Measurements from ENCODE around the gene RUFY1.

The RUFY1 gene

GRCh38 chr5:179599100-179599499 is 48.7 kb downstream of the RUFY1 start:
- no peaks in the 10 kb centered on the region for H3K27me3 ChIP-seq (ENCODE audit: insufficient read depth, insufficient read length)
- no peaks in the 10 kb centered on the region for H3K9me3 ChIP-seq (ENCODE audit: insufficient read depth, low read length)
- DNase-seq (ENCODE audit: low read depth, low spot score), result no peak
- H3K36me3 ChIP-seq (ENCODE audit: insufficient read depth, insufficient read length, low read length), result peaks cover 67% of the 10 kb centered on the region
- H3K4me1 ChIP-seq (ENCODE audit: insufficient read depth, insufficient read length), result no peaks in the 10 kb centered on the region
- TF ChIP-seq ZNF274 (IDR thresholded peaks at IDR 0.05; ENCODE audit: low read depth, low read length), result no peak
- no peak overlapping the region for H3K4me3 ChIP-seq (ENCODE audit: insufficient read length, low read depth)
- H3K9ac ChIP-seq (ENCODE audit: insufficient read length, low read depth), result no peak overlapping the region

GRCh38 chr5:179599566-179599965 is 49.2 kb downstream of the RUFY1 start:
- H3K4me1 ChIP-seq (ENCODE audit: insufficient read depth, insufficient read length), result no peaks in the 10 kb centered on the region
- TF ChIP-seq YY1 (IDR thresholded peaks at IDR 0.05; ENCODE audit: insufficient read depth, insufficient read length), result no peak
- H3K9ac ChIP-seq (ENCODE audit: insufficient read length, low read depth), result no peak overlapping the region
- peaks cover 67% of the 10 kb centered on the region for H3K36me3 ChIP-seq (ENCODE audit: insufficient read depth, insufficient read length, low read length)
- no peaks in the 10 kb centered on the region for H3K9me3 ChIP-seq (ENCODE audit: insufficient read depth, low read length)
- no peak overlapping the region for H3K4me3 ChIP-seq (ENCODE audit: insufficient read length, low read depth)
- no peaks in the 10 kb centered on the region for H3K27me3 ChIP-seq (ENCODE audit: insufficient read depth, insufficient read length)
- no peak for DNase-seq (ENCODE audit: low read depth, low spot score)

GRCh38 chr5:179599973-179600372 is 49.6 kb downstream of the RUFY1 start:
- TF ChIP-seq YY1 (IDR thresholded peaks at IDR 0.05; ENCODE audit: insufficient read depth, insufficient read length), result no peak
- TF ChIP-seq ZNF274 (IDR thresholded peaks at IDR 0.05; ENCODE audit: low read depth, low read length), result no peak
- no peak for TF ChIP-seq SUZ12 (IDR thresholded peaks at IDR 0.05; ENCODE audit: extremely low read depth, insufficient read depth, insufficient read length)

GRCh38 chr5:179601871-179602625 is 51.7 kb downstream of the RUFY1 start:
- no peaks in the 10 kb centered on the region for H3K27me3 ChIP-seq (ENCODE audit: insufficient read depth, insufficient read length)
- no peak for DNase-seq (ENCODE audit: low read depth, low spot score)
- H3K4me1 ChIP-seq (ENCODE audit: insufficient read depth, insufficient read length), result no peaks in the 10 kb centered on the region
- H3K4me3 ChIP-seq (ENCODE audit: insufficient read length, low read depth), result no peak overlapping the region
- no peak overlapping the region for H3K9ac ChIP-seq (ENCODE audit: insufficient read length, low read depth)
- TF ChIP-seq YY1 (IDR thresholded peaks at IDR 0.05; ENCODE audit: insufficient read depth, insufficient read length), result no peak
- TF ChIP-seq ZNF274 (IDR thresholded peaks at IDR 0.05; ENCODE audit: low read depth, low read length), result no peak
- no peak for TF ChIP-seq SUZ12 (IDR thresholded peaks at IDR 0.05; ENCODE audit: extremely low read depth, insufficient read depth, insufficient read length)
- H3K36me3 ChIP-seq (ENCODE audit: insufficient read depth, insufficient read length, low read length), result peaks cover 69% of the 10 kb centered on the region
- H3K9me3 ChIP-seq (ENCODE audit: insufficient read depth, low read length), result no peaks in the 10 kb centered on the region

More at GRCh38 chr5:179599973-179600372, 49.6 kb downstream of the RUFY1 start:
- H3K27me3 ChIP-seq (ENCODE audit: insufficient read depth, insufficient read length), result no peaks in the 10 kb centered on the region
- H3K36me3 ChIP-seq (ENCODE audit: insufficient read depth, insufficient read length, low read length), result peaks cover 63% of the 10 kb centered on the region
- H3K4me3 ChIP-seq (ENCODE audit: insufficient read length, low read depth), result no peak overlapping the region
- H3K9ac ChIP-seq (ENCODE audit: insufficient read length, low read depth), result no peak overlapping the region
- no peaks in the 10 kb centered on the region for H3K4me1 ChIP-seq (ENCODE audit: insufficient read depth, insufficient read length)
- DNase-seq (ENCODE audit: low read depth, low spot score), result no peak
- no peaks in the 10 kb centered on the region for H3K9me3 ChIP-seq (ENCODE audit: insufficient read depth, low read length)

GRCh38 chr5:179603308-179603707 is 53.0 kb downstream of the RUFY1 start:
- no peak for DNase-seq (ENCODE audit: low read depth, low spot score)
- Histone ChIP-seq H3K9ac (ENCODE audit: insufficient read length, low read depth) (no peak overlapping the region), H3K36me3 (ENCODE audit: insufficient read depth, insufficient read length, low read length) (peaks cover 73% of the 10 kb centered on the region), H3K9me3 (ENCODE audit: insufficient read depth, low read length) (no peaks in the 10 kb centered on the region), H3K4me1 (ENCODE audit: insufficient read depth, insufficient read length) (no peaks in the 10 kb centered on the region), H3K27me3 (ENCODE audit: insufficient read depth, insufficient read length) (no peaks in the 10 kb centered on the region), H3K4me3 (ENCODE audit: insufficient read length, low read depth) (no peak overlapping the region)
- no peak for TF ChIP-seq YY1 (IDR thresholded peaks at IDR 0.05; ENCODE audit: insufficient read depth, insufficient read length)
- no peak for TF ChIP-seq ZNF274 (IDR thresholded peaks at IDR 0.05; ENCODE audit: low read depth, low read length)
- TF ChIP-seq SUZ12 (IDR thresholded peaks at IDR 0.05; ENCODE audit: extremely low read depth, insufficient read depth, insufficient read length), result no peak

- no peak for TF ChIP-seq ZNF274 (IDR thresholded peaks at IDR 0.05; ENCODE audit: low read depth, low read length)
- TF ChIP-seq YY1 (IDR thresholded peaks at IDR 0.05; ENCODE audit: insufficient read depth, insufficient read length), result no peak
- no peak for TF ChIP-seq SUZ12 (IDR thresholded peaks at IDR 0.05; ENCODE audit: extremely low read depth, insufficient read depth, insufficient read length)
- Histone ChIP-seq H3K9me3 (ENCODE audit: insufficient read depth, low read length) (no peaks in the 10 kb centered on the region), H3K9ac (ENCODE audit: insufficient read length, low read depth) (no peak overlapping the region), H3K36me3 (ENCODE audit: insufficient read depth, insufficient read length, low read length) (peaks cover 68% of the 10 kb centered on the region), H3K4me3 (ENCODE audit: insufficient read length, low read depth) (no peak overlapping the region), H3K4me1 (ENCODE audit: insufficient read depth, insufficient read length) (no peaks in the 10 kb centered on the region), H3K27me3 (ENCODE audit: insufficient read depth, insufficient read length) (no peaks in the 10 kb centered on the region)
- no peak for DNase-seq (ENCODE audit: low read depth, low spot score)
Observed at GRCh38 chr5:179605026-179605833, 54.9 kb downstream of the RUFY1 start.

- no peak for TF ChIP-seq SUZ12 (IDR thresholded peaks at IDR 0.05; ENCODE audit: extremely low read depth, insufficient read depth, insufficient read length)
- no peak overlapping the region for H3K4me3 ChIP-seq (ENCODE audit: insufficient read length, low read depth)
- no peak for DNase-seq (ENCODE audit: low read depth, low spot score)
- H3K4me1 ChIP-seq (ENCODE audit: insufficient read depth, insufficient read length), result no peaks in the 10 kb centered on the region
- no peaks in the 10 kb centered on the region for H3K9me3 ChIP-seq (ENCODE audit: insufficient read depth, low read length)
- H3K36me3 ChIP-seq (ENCODE audit: insufficient read depth, insufficient read length, low read length), result peaks cover 70% of the 10 kb centered on the region
- H3K9ac ChIP-seq (ENCODE audit: insufficient read length, low read depth), result no peak overlapping the region
- no peaks in the 10 kb centered on the region for H3K27me3 ChIP-seq (ENCODE audit: insufficient read depth, insufficient read length)
Observed at GRCh38 chr5:179606071-179606909, 55.9 kb downstream of the RUFY1 start.
